GM13977 (cell line): ENCODE data around the gene CARD14.

Source experiments
- DNase-seq: peaks from one replicate; pipeline ENCODE4 v3.0.0; 2012; ENCODE audit warnings: low spot score
- in situ Hi-C: fragments of 300-500 bp; cut with MboI; formaldehyde crosslinking; loops from one replicate; pipeline ENCODE4 v1.12.0; 2022; ENCODE audit warnings: low sequenced_read_pairs, low pct_unique_long_range_greater_than_20kb, mixed read lengths, inconsistent platforms; ENCODE audit not compliant: unreplicated experiment
- TF ChIP-seq, protein P1 (sequence below): IDR thresholded peaks from 2 replicates; pipeline ENCODE4 v1.5.1; 2012; ENCODE audit warnings: mild to moderate bottlenecking, control low read depth; ENCODE audit not compliant: insufficient read depth; ENCODE audit errors: extremely low read depth, missing control alignments

Gene CARD14

DNA sequence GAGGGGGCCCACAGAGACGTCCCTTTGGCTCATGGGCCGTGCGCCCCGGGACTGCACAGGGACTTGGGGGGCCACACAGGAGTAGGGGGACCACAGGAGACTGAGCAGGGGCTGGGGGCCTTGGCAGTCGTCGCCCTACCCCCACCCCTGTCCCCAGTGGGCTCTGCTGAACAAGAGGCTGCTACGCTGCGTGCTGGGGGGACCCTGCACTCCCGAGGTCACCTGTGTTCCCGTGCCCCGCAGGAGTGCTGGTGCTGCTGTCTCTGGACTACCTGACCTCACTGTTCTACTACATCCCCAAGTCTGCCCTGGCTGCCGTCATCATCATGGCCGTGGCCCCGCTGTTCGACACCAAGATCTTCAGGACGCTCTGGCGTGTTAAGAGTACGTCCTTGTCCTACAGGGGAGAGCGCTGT is 76.4 kb downstream of the CARD14 start:
- DNase-seq: no peak
- in situ Hi-C loops: no loop called here
- TF ChIP-seq, protein P1, sequence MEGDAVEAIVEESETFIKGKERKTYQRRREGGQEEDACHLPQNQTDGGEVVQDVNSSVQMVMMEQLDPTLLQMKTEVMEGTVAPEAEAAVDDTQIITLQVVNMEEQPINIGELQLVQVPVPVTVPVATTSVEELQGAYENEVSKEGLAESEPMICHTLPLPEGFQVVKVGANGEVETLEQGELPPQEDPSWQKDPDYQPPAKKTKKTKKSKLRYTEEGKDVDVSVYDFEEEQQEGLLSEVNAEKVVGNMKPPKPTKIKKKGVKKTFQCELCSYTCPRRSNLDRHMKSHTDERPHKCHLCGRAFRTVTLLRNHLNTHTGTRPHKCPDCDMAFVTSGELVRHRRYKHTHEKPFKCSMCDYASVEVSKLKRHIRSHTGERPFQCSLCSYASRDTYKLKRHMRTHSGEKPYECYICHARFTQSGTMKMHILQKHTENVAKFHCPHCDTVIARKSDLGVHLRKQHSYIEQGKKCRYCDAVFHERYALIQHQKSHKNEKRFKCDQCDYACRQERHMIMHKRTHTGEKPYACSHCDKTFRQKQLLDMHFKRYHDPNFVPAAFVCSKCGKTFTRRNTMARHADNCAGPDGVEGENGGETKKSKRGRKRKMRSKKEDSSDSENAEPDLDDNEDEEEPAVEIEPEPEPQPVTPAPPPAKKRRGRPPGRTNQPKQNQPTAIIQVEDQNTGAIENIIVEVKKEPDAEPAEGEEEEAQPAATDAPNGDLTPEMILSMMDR: no peak

DNA sequence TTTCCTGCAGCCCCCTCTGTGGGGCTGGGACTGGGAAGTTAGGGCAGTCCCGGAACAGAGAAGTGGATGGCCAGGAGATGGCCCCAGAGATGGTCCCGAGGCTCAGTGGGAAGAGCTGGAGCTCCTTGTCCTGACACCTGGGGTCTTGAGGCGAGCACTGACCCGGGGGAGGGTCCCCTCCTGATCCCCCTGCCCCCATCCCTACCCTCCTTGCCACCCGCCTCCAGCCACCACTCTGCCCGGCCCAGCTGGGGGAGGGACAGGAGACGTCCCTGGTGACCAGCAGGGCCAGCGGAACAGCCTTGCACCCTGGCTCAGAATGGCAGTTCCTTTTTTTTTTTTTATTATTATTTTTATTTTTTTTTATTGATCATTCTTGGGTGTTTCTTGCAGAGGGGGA is 76.9 kb downstream of the CARD14 start:
- TF ChIP-seq, protein P1: no peak

DNA sequence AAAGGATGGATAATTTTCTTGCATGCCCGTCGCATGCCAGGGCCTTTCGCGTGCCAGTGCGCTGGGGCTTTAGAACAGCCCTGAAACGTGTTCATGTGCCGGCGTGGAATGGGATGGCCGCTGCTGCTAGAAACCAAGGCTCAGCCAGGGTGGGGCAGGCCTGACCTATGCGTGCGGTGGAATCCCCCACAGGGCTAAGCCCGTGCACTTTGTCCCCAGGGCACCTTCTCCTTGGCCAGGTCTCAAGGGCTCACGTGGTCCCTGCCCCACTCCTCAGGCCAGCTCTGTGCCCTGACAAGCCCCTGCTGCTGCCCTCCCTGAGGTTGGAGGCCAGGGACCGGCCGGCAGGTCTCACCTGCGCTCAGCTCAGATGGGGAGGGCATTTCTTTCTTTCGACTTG is 77.7 kb downstream of the CARD14 start:
- TF ChIP-seq, protein P1: no peak
- in situ Hi-C loops: no loop called here
- DNase-seq: no peak

More for the DNA sequence above, 76.9 kb downstream of the CARD14 start:
- in situ Hi-C loops: no loop called here
- no peak for DNase-seq

DNA sequence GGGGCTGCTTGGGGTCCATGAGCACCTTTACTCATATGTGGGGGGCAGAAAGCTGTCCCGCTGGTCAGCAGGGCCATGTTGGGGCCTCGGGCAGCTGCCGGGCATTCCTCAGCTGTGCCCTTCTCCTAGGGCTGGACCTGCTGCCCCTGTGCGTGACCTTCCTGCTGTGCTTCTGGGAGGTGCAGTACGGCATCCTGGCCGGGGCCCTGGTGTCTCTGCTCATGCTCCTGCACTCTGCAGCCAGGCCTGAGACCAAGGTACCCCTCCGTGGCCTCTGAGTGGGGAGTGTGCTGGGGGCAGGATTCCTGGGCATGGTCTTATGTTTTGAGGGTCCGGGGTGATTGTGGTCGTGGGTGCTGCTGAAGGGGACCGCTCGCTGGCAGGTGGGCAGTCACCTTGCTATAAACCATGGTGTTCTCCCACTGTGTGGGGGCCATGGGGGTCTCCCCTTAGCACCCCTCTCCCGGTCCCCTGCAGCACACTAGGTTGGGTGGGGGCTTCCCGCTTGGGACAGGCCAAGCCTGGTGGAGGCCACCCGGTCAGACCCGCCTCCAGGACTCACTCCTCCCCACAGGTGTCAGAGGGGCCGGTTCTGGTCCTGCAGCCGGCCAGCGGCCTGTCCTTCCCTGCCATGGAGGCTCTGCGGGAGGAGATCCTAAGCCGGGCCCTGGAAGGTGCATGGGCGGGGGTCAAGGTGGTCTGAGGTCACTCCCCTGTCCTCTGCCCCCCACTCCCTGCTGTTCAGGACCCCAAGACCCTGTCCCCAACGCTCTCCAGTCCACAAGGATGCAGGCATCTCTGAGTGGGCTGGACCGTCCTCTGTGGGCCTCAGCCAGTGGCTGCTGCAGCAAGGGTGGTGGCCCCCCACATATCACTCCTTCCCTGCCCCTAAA is 78.4 kb downstream of the CARD14 start:
- TF ChIP-seq, protein P1: no peak
- in situ Hi-C loops: no loop called here
- DNase-seq: no peak

DNA sequence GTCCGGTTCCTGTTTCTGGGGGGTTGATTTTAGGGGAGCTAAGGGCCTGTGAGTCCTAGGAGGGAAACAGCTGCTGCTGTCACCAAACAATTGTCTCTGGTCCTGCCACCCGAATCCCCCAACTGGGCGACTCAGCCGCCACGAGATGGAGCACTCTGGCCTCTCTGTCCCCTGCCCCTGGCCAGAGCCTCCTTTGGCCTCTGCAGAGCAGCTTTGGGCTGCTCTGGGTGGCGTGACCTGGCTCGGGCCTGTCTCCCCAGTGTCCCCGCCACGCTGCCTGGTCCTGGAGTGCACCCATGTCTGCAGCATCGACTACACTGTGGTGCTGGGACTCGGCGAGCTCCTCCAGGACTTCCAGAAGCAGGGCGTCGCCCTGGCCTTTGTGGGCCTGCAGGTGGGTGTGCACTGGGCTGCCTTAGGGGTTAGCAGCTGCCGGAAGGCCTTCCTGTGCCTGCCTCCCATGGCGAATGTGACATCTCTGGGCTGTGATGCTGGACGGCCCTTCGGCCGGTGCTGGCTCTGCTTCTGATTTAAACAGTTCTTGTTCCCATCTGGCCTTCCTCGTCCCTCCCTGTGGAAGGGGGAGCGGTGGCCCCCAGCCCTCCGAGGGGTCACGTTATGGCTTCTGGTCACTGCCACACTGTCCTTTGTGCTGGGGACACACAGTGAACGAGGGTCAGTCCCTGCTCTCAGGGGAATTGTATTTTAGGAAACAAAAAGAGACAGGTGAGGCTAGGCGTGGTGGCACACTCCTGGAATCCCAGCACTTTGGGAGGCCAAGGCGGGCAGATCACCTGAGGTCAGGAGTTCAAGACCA is 79.3 kb downstream of the CARD14 start:
- in situ Hi-C loops: no loop called here
- TF ChIP-seq, protein P1: no peak
- DNase-seq: no peak

DNA sequence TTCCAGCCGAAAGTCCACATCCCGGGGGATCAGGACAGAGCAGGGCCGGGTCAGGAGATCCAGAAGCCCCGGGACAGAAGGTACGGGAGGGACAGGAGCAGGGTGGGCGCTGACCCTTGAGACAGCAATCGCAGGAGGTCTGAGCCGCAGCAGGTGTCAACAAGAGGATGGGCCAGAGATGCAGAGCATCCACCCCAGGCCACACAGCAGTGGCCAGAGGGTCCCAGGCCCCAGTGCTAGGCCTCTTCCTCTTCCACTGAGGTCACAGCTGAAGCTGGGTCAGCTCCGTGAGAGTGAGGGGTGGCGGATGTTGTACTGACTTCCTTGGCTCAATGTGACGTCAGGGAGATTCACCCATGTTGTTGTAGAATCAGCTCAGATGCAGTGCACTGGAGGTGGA is 82.1 kb downstream of the CARD14 start:
- DNase-seq: no peak
- TF ChIP-seq, protein P1: no peak
- in situ Hi-C loops: no loop called here
